ENCODE results near the gene TMEM14B. TPM values are rescaled to one million over a fixed set of nuclear protein-coding genes. Genes with fewer than 3 reads are reported as not detected.
"Not testable (repeated sequence)": the region's sequence is repeated elsewhere in the genome, so short reads cannot be mapped to it uniquely, and the experiment has no call there.

Gene TMEM14B
- total RNA-seq, 1 experiment from 2014 or later = 240 TPM

DNA sequence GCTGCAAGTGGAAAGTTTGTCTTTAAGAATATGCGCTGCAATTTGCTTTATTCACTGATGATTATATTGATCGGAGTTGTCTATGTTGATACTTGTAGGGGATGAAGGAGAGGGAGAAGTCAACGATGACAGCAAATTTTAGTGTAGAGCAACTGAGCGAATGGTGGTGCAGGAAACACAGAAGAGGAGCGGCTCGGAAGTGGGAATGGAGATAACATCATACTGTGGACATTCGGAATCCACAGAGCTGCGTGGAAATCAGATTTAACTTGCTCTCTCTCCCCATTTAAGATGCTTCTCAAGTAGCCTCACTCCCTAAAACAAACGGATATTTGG is 722 bp upstream of the TMEM14B start:
- no peak for DNase-seq (ENCODE audit: low spot score)

- DNase-seq (ENCODE audit: low spot score) = no peak
These were observed 2.1 kb downstream of the TMEM14B start for GRCh38 chr6:10749734-10750133.

DNA sequence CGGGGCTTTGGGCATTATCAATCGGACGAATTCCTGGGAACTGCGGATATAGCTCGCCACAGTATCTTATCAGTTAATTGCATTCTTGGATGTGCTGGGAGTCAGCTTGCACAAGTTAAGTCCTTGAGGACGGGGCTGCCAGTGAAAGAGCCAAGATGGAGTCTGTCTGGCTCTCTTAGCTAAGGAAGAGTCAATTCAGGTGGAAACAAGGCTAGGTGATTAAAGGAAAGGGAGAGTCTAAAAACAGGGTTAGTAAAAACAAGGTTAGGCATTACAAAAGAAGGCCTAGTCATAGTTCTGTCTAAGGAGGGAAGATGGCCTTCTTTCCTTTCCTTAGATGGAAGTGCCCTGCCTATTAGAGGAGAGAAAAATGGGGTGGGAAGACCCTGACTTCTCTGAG is 3.0 kb downstream of the TMEM14B start:
- not testable (repeated sequence) for DNase-seq (ENCODE audit: low spot score)

DNA sequence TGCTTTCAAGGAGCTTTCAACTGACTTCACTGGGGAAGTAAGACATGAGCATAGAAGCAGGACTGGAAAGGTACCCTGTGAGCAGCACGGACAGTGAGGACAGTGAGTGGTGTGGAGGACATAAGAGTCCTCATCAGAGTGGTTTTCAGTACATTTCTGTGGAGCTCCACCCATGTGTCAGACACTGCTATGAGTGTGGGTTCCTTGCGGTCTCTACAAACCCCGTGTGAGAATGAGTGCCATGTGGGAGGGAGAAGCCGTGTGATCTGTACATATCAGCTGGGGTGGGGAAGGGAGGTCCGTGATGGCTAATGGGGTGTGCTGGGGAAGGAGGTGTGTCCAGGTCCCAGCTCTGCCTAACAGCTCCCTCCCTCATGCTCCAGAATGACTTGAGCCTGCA is 4.2 kb downstream of the TMEM14B start:
- not testable (repeated sequence) for DNase-seq (ENCODE audit: low spot score)

GRCh38 chr6:10756085-10756484 is 8.5 kb downstream of the TMEM14B start:
- no peak for DNase-seq (ENCODE audit: low spot score)

DNA sequence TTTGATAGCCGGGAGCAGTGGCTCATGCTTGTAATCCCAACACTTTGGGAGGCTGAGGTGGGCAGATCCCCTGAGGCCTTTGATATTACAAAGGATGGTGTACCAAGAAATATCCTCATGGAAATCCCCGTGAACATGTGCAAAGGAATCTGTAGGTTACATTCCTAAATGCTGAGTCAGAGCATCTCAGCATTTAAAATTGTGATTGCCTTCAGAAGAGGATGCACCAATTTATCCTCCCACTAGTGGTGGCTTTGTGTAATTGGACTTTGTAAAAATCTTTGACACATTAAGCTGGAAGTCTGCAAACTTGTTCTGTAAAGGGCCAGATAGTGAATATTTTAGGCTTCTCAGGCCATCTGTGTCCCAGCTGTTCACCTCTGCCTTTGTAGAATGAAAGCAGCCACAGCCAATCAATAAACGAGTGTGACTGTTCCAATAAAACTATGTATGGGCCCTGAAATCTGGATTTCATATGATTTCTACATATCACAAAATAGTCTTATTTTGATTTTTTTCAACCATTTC is 11.8 kb downstream of the TMEM14B start:
- peak; percentile 97 for DNase-seq (ENCODE audit: low spot score)

- DNase-seq (ENCODE audit: low spot score) = peak; percentile 96
These were observed 12.3 kb downstream of the TMEM14B start for GRCh38 chr6:10759884-10760329.

DNA sequence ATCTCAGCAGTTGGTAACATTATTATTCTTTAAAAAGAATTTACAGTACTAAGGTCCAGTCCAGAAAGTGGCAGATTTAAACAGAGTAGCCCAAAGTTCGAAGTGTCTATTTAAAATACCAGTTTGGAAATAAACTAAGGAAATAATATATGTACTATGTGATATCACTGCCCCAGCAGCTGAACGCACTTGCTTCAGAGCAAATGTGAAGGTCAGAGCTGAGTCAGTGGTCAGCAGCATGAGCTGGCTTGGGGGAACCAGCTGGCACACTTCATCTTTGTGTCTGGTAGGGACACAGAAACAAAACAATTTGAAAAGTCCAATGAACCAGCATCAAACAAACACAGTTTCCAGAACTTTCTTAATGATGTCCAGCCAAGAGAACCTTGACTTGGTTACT is 15.4 kb downstream of the TMEM14B start:
- DNase-seq (ENCODE audit: low spot score) = peak; percentile 33

DNA sequence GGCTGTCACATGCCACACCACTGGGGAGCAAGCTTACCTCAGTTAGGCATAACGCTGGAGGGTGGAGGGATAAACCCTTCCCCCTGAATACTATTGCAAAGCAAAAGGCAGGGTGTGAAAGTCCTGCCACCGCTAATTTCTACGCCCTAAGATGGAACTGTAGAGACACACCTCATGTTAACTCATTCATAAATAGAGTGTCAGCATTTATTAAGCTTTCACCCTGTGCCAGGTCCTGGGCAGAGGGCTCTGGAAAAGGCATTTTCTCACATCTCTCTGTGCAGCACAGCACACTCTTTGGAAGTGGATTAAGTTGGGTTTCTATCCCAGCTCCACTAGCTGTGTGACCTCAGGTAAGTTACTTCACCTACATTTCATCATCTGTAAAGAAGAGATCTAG is 21.8 kb downstream of the TMEM14B start:
- DNase-seq (ENCODE audit: low spot score) = no peak

GRCh38 chr6:10771371-10771894 is 23.8 kb downstream of the TMEM14B start:
- no peak for DNase-seq (ENCODE audit: low spot score)

DNA sequence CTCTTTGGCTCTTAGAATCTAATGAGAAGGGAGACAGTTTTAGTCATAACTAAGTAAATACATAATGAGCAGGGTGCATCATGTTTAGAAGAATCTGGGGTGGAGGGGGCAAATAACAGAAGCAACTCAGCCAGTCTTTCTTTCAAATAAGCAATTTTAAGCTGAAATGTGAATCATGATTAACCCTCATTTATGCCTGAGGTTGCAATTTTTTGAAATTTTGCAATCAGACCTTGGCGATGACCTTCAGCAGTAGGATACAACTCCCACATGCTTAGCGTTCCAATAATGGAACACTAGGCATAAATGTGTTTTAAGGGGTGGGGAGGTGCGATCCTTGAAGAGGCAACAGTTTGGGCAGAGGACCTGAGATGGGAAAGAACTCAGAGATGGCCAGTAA is 30.6 kb downstream of the TMEM14B start:
- no peak for DNase-seq (ENCODE audit: low spot score)

DNA sequence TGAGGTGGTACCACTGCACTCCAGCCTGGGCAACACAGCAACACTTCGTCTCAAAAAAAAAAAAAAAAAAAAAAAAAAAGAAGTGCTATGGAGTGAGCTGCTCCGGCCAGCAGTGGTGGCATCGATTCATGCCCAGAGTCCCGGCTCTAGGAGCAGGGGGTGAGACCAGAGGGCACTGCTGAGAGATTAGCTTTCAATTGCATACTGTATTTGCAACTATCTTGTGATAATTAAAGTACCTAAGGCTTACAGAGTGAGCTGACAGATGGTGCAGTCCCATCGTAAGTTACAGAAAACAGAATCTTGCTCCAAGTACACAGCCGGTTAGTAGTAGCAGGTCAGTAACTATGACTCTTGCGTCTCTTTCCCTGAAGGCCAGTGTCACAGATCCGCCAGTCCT is 31.5 kb downstream of the TMEM14B start:
- DNase-seq (ENCODE audit: low spot score) = no peak

DNA sequence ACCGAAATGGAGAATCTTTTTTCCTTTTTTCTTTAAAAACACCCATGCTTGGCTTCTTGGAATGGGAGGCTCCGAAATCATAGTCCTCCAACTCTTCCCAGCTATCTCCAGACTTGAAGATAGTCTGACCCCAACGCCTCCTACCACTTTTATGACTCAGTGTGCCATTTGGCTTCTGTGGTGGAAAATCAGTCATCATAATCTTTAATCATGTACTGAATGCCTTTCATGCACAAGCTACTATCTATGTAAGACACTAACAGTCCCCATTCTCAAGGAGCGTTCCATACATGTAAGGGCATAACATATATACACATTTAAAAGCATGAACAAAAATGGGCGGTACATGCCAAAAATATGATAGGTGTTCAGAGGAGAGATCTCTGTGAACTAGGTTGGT is 44.1 kb downstream of the TMEM14B start:
- no peak for DNase-seq (ENCODE audit: low spot score)

DNA sequence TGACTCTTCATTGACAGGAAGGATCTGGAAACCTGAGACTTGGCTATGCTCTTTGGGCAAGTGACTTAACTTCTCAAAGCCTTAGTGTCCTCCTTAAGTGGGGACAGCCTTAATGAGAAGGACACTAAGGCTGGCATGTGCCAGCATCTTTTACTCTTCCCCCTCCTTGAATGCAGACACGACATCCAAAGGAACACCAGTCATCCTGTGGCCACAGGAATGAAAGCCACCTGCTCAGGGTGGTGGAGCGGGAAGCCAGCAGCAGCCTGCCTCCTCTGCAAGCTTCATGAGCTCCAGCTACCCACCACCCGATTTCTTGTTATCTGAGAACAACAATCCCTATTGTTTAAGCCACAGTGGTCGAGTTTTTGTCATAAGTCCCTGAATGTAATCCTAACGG is 44.5 kb downstream of the TMEM14B start:
- no peak for DNase-seq (ENCODE audit: low spot score)

- no peak for DNase-seq (ENCODE audit: low spot score)
These were observed 45.4 kb downstream of the TMEM14B start for GRCh38 chr6:10793035-10793434.

DNA sequence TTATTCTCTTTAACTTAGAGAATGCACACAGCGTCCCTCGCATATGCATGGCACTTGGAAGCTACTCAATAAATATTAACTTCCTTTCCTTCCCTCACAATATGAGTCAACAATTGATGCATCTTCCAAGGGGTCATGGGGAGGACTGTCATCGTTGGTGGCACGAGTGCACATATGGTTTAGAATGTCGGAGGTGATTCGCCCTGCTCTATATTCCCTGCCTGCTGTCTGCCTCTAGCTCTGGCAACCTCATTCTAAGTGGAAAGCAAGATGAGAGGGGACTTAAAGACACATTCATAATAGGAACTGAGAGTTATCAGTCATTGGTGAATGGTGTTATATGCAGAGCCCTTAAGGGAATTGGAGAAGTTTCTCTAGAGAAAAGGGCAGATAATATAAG is 46.1 kb downstream of the TMEM14B start:
- DNase-seq (ENCODE audit: low spot score) = no peak

- DNase-seq (ENCODE audit: low spot score) = no peak
These were observed 46.6 kb downstream of the TMEM14B start for GRCh38 chr6:10794239-10794638.

- DNase-seq (ENCODE audit: low spot score) = peak; percentile 23
These were observed 53.2 kb downstream of the TMEM14B start for GRCh38 chr6:10800810-10801209.

DNA sequence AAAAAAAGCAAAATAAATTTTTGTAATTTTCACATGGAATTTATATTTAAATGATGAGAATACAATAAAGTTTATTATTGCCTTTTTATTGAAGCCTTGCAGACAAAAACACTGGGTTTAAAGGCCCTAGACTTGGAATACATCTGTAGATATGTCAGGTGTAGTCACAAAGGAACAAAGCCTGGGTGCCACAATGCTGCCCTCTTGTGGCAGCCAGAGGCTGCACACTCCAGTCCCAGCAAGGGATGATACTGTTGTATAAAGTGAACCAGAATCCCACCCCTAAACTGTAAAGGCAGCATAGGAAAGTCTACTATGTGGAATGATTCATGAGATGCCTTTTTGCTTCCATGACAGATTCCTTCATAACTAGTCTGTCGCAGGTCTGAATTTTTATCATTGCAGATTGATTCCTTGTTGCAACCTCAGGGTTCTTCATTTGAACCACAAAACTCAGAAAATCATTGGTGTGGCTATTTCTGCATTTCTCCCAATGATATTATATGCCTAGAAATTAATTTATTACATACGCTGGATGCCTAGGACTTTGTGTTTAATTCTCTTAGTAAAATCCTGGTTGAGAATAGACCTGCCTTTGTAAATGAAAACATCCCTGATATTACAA is 53.7 kb downstream of the TMEM14B start:
- peak; percentile 67 for DNase-seq (ENCODE audit: low spot score)

Other genes starting within 250 kb of the TMEM14B start
- 16.6 and 19.3 TPM in 2 replicates for gene GCNT2, start 226.5 kb upstream of the TMEM14B start, total RNA-seq (2014; rRNA removed; shearing (Covaris generic))
- gene C6orf52, start 53.2 kb upstream of the TMEM14B start, total RNA-seq (2014; rRNA removed; shearing (Covaris generic)) = 15.2 and 16.5 TPM in 2 replicates
- gene PAK1IP1, start 52.8 kb upstream of the TMEM14B start, total RNA-seq (2014; rRNA removed; shearing (Covaris generic)) = 34.7 and 45.3 TPM in 2 replicates
- 312 and 395 TPM in 2 replicates for gene TMEM14C, start 24.7 kb upstream of the TMEM14B start, total RNA-seq (2014; rRNA removed; shearing (Covaris generic))
- 0.02 TPM in 1 of 2 replicates, not detected in the other for gene MAK, start 90.7 kb downstream of the TMEM14B start, total RNA-seq (2014; rRNA removed; shearing (Covaris generic))
- not detected in 2 replicates for gene GCM2, start 134.2 kb downstream of the TMEM14B start, total RNA-seq (2014; rRNA removed; shearing (Covaris generic))
- 0.07 and 0.57 TPM in 2 replicates for gene SYCP2L, start 139.2 kb downstream of the TMEM14B start, total RNA-seq (2014; rRNA removed; shearing (Covaris generic))

Measured in A172 (cell line).